Stimulated activated naive CD4-positive, alpha-beta T cell (primary cell): Measurements from ENCODE around the gene DYTN.

Experiments used
- DNase-seq, 6 experiments: peaks; one replicate each; lab custom pipeline; 2025; lab: John Stamatoyannopoulos, UW

The DYTN gene

DNA sequence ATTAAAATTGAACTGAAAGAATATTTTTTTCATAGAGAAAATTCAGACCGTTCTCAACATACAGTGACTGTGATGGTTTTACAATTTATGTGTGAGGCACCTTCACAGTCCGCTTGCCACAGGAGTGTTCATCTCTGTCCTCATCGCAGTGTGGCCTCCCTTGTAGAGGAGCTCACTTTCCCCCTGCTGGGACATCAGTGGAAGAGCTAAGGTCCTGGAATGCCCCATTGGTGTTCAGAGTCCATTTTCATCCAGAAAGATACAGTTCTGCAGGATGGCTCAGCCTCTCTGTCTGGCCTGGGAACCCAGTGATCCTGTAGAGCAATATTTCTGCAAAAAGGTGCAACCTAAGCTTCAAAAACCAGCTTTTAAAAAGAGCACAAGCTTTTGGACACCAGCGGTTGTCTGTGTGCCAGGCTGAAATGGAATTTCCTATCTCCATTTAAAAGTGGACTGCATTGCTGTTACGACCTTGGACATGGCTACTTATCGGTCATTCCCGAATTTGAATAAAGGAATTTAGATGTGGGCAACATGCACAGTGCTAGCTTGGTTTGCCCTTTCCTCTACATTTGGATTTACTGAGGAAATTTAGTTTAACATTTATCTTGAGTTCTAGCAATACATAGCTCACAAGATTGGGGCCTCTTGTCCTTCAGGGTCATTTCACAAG is 102.6 kb downstream of the DYTN start:
- DNase-seq: no peak

DNA sequence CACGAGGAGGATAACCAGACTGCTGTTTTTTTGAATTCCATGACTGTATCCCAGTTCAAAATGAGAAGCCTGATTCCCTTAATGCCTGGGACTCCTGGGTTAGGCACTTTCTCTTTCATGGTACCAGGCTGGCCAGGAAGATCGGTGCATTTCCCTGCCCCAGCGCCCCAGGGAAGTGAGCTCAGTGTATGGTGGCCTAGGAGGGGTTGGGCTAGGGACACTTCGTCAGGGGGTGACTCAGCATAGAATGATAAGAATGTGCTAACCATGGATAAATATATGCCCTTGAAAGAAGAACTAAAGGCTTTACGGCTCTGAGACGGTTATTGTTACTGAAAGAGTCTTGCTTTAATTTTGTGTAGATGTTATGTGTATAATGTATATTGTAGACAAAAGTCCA is 103.4 kb downstream of the DYTN start:
- no peak for DNase-seq

DNA sequence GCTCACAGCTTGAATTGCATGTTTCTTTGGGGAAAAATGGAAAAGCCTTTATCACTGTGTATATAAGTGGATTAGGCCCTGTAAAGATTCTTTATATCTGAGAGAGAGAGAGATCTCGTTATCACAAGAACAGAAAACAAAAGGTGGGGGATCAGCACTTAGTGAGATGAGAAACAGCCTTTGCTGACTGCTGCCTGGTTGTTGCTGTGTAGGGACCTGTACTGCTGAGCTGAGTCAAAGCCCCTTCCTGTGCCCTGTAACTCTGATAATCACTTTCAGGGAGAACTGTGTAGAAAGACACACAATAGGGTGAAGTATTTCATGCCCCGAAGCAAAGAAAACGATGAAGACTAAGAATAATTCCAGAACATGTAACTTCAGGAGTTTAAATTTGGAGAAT is 106.5 kb downstream of the DYTN start:
- no peak for DNase-seq

DNA sequence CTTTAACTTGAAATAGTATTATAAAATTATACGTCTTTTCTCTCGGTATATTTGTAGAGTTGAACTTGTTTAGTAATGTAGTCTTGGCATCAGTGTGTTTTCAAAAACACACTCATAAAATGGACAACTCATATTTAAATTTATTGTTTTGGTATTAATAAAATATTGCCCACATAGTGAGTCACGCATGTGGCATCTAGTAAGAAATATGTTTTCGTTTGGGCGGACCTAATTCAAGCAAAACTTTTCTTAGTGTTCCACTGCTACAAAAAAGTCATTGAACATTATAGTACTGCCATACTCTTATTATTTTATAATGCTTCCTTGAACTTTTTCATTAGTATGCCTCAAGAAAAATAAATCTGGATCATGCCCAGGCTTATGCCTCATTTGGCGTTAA is 107.0 kb downstream of the DYTN start:
- DNase-seq: no peak

DNA sequence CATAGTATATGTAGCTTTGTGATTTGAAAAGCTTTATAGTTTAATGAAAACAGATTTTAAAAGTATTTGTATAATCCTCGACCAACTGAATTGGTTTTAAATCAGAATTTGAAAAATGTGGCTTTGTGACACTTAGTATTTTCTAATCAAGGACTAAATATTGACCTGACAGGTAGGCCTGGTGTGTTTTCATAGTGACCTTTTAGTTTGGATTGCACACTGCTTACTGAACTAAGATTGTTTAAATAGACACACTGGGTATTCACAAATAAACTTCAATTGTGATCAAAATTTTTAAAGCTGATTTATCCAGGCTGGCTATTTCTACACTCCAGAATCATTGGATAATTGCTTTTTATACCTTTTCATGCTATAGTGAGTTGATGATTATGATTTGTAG is 107.7 kb downstream of the DYTN start:
- DNase-seq: no peak

DNA sequence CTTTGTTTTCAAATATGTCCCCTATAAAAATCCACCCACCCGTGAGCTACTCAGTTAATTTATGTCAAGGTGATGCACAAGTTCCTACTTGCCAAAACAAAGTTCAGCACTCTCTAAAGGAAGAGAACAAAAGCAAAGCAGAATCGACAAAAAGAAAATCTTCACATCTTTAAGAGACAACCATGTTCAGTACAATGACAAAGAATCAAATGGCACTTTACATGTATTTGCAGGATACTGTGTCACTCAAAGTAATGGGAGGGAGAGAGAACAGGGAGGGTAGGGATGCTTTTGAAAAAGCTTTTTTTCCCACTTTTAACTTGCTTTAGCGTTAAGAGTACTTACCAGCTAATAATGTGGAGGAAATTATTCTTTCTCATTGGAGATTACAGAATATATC is 115.0 kb downstream of the DYTN start:
- no peak for DNase-seq
